ENCODE measurements around the gene ARL13B.

DNA sequence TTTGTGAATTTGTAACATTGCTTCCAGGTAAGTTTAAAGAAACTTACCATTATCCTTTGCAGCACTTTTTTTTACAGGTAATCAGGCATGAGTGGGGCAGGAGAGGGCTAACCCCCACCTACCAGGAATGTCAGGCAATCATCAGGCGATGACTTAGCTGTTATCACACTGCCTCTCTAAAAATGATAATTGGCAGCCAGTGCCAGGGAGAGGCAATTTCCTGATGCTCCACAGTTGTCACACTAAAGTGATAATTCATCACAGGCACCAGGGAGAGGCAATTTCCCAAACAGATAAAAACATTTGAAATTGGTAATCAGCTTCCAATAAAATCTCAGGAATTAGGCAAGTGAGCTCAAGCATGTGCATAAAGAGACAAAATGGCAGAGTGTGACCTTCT lies 109.2 kb downstream of the ARL13B start:
- TF ChIP-seq, protein P1, sequence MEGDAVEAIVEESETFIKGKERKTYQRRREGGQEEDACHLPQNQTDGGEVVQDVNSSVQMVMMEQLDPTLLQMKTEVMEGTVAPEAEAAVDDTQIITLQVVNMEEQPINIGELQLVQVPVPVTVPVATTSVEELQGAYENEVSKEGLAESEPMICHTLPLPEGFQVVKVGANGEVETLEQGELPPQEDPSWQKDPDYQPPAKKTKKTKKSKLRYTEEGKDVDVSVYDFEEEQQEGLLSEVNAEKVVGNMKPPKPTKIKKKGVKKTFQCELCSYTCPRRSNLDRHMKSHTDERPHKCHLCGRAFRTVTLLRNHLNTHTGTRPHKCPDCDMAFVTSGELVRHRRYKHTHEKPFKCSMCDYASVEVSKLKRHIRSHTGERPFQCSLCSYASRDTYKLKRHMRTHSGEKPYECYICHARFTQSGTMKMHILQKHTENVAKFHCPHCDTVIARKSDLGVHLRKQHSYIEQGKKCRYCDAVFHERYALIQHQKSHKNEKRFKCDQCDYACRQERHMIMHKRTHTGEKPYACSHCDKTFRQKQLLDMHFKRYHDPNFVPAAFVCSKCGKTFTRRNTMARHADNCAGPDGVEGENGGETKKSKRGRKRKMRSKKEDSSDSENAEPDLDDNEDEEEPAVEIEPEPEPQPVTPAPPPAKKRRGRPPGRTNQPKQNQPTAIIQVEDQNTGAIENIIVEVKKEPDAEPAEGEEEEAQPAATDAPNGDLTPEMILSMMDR (IDR thresholded peaks at IDR 0.05): no peak
- TF ChIP-seq POLR2A (IDR thresholded peaks at IDR 0.05) (no peak), POLR2AphosphoS5 (IDR thresholded peaks at IDR 0.05) (no peak)

All from transverse colon (tissue), 4 donors.